ENCODE data around the gene L1TD1.
"Not testable (repeated sequence)": the region's sequence is repeated elsewhere in the genome, so short reads cannot be mapped to it uniquely, and the experiment has no call there.

The L1TD1 gene

GRCh38 chr1:62239652-62240403 is 45.2 kb downstream of the L1TD1 start:
- DNase-seq = not testable (repeated sequence)

- no peak for DNase-seq
Observed at GRCh38 chr1:62240651-62241370, 46.2 kb downstream of the L1TD1 start.

GRCh38 chr1:62241371-62242131 is 46.9 kb downstream of the L1TD1 start:
- no peak for DNase-seq

GRCh38 chr1:62244380-62244779 is 49.7 kb downstream of the L1TD1 start:
- DNase-seq = not testable (repeated sequence)

GRCh38 chr1:62245201-62245600 is 50.6 kb downstream of the L1TD1 start:
- no peak for DNase-seq

- DNase-seq = no peak
Observed at GRCh38 chr1:62247391-62248168, 52.9 kb downstream of the L1TD1 start.

- DNase-seq = no peak
Observed at GRCh38 chr1:62250126-62250726, 55.6 kb downstream of the L1TD1 start.

GRCh38 chr1:62259551-62259950 is 64.9 kb downstream of the L1TD1 start:
- no peak for DNase-seq

GRCh38 chr1:62260688-62261087 is 66.0 kb downstream of the L1TD1 start:
- DNase-seq = no peak
